ENCODE results near the gene FAM136A. TPM values are rescaled to one million over a fixed set of nuclear protein-coding genes. Genes with fewer than 3 reads are reported as not detected.
"Not testable (repeated sequence)": the region's sequence is repeated elsewhere in the genome, so short reads cannot be mapped to it uniquely, and the experiment has no call there.

Gene FAM136A
- total RNA-seq, 1 donor from 2014 or later, result 89.7 TPM

- Mint-ChIP-seq H3K36me3 (ENCODE audit: low read depth) (peaks cover 26% of the 10 kb centered on the region), H3K27ac (peak overlapping the region; percentile 63)
- intact Hi-C loops (cut with micrococcal nuclease); H3K9me3 Mint-ChIP-seq; H3K4me1 Mint-ChIP-seq; DNase-seq; H3K27me3 Mint-ChIP-seq; H3K4me3 Mint-ChIP-seq: not testable (repeated sequence)
Observed at GRCh38 chr2:70269422-70270302, 32.2 kb downstream of the FAM136A start.

- DNase-seq; H3K9me3 Mint-ChIP-seq; H3K4me3 Mint-ChIP-seq; H3K27me3 Mint-ChIP-seq; intact Hi-C loops (cut with micrococcal nuclease); H3K4me1 Mint-ChIP-seq; H3K27ac Mint-ChIP-seq: not testable (repeated sequence)
- H3K36me3 Mint-ChIP-seq (ENCODE audit: low read depth), result peaks cover 25% of the 10 kb centered on the region
Observed at GRCh38 chr2:70266925-70267324, 34.9 kb downstream of the FAM136A start.

- Mint-ChIP-seq H3K4me1 (peaks cover 27% of the 10 kb centered on the region), H3K27ac (no peak overlapping the region), H3K27me3 (no peaks in the 10 kb centered on the region), H3K36me3 (ENCODE audit: low read depth) (peaks cover 21% of the 10 kb centered on the region), H3K4me3 (no peak overlapping the region), H3K9me3 (no peaks in the 10 kb centered on the region)
- DNase-seq, result no peak
- intact Hi-C loops (cut with micrococcal nuclease), result no loop called here
Observed at GRCh38 chr2:70261501-70261900, 40.4 kb downstream of the FAM136A start.

GRCh38 chr2:70258532-70258875, 43.4 kb downstream of the FAM136A start:
- Mint-ChIP-seq H3K4me3 (peak overlapping the region; percentile 91), H3K27me3 (no peaks in the 10 kb centered on the region), H3K4me1 (peaks cover 27% of the 10 kb centered on the region), H3K9me3 (no peaks in the 10 kb centered on the region), H3K36me3 (ENCODE audit: low read depth) (peaks cover 10% of the 10 kb centered on the region), H3K27ac (no peak overlapping the region)
- intact Hi-C loops (cut with micrococcal nuclease), result loop anchor here (1.0 to 2.0 kb wide), 2 partner anchors 35 to 68 kb away; partner anchors contain the start of genes C2orf42 and SNRPG
- no peak for DNase-seq

- Mint-ChIP-seq H3K9me3 (no peaks in the 10 kb centered on the region), H3K27me3 (no peaks in the 10 kb centered on the region), H3K27ac (no peak overlapping the region), H3K4me3 (peak overlapping the region; percentile 23), H3K36me3 (ENCODE audit: low read depth) (peaks cover 3% of the 10 kb centered on the region), H3K4me1 (peaks cover 18% of the 10 kb centered on the region)
- no peak for DNase-seq
- intact Hi-C loops (cut with micrococcal nuclease), result no loop called here
Observed at GRCh38 chr2:70255637-70256314, 46.1 kb downstream of the FAM136A start.

- Mint-ChIP-seq H3K27me3 (peaks cover 3% of the 10 kb centered on the region), H3K4me1 (peaks cover 16% of the 10 kb centered on the region), H3K27ac (no peak overlapping the region), H3K36me3 (ENCODE audit: low read depth) (peaks cover 7% of the 10 kb centered on the region), H3K9me3 (no peaks in the 10 kb centered on the region), H3K4me3 (no peak overlapping the region)
- no peak for DNase-seq
- intact Hi-C loops (cut with micrococcal nuclease), result no loop called here
Observed at GRCh38 chr2:70250434-70250833, 51.4 kb downstream of the FAM136A start.

- peaks cover 3% of the 10 kb centered on the region for H3K27me3 Mint-ChIP-seq
- intact Hi-C loops (cut with micrococcal nuclease), result loop anchor here (1.0 to 10.0 kb wide), 11 partner anchors 9 to 862 kb away; partner anchors contain the start of genes AAK1, C2orf42, FAM136A and GFPT1
- H3K4me3 Mint-ChIP-seq, result peak within 1 kb of the TSS; percentile 96
- peaks cover 13% of the 10 kb centered on the region for H3K36me3 Mint-ChIP-seq (ENCODE audit: low read depth)
- H3K4me1 Mint-ChIP-seq, result peaks cover 26% of the 10 kb centered on the region
- peak; percentile 99 for DNase-seq
- H3K27ac Mint-ChIP-seq, result peak within 1 kb of the TSS; percentile 99
- H3K9me3 Mint-ChIP-seq, result no peaks in the 10 kb centered on the region
Observed at GRCh38 chr2:70248181-70248847, 53.6 kb downstream of the FAM136A start, which contains the start of gene TIA1. TSS of gene TIA1 (minus strand) at chr2:70248628. CDS start at chr2:70248430, 198 bp downstream.

- intact Hi-C loops (cut with micrococcal nuclease), result loop anchor here (1.0 to 10.0 kb wide), 11 partner anchors 10 to 861 kb away; partner anchors contain the start of genes AAK1, C2orf42, FAM136A and GFPT1
- peaks cover 15% of the 10 kb centered on the region for H3K36me3 Mint-ChIP-seq (ENCODE audit: low read depth)
- H3K4me1 Mint-ChIP-seq, result peaks cover 31% of the 10 kb centered on the region
- peak overlapping the region; percentile 96 for H3K4me3 Mint-ChIP-seq
- peaks cover 3% of the 10 kb centered on the region for H3K27me3 Mint-ChIP-seq
- no peaks in the 10 kb centered on the region for H3K9me3 Mint-ChIP-seq
- H3K27ac Mint-ChIP-seq, result peak overlapping the region; percentile 99
- no peak for DNase-seq
Observed at GRCh38 chr2:70247364-70248180, 54.3 kb downstream of the FAM136A start.

Other genes starting within 250 kb of the FAM136A start
- 443 and 447 TPM in 2 replicates for gene PCBP1, start 214.6 kb downstream of the FAM136A start, total RNA-seq
- 18.5 and 19.6 TPM in 2 replicates for gene C2orf42, start 111.0 kb downstream of the FAM136A start, total RNA-seq
- 104 and 105 TPM in 2 replicates for gene TIA1, start 53.4 kb downstream of the FAM136A start, total RNA-seq
- 12.8 and 16.4 TPM in 2 replicates for gene PCYOX1, start 43.9 kb downstream of the FAM136A start, total RNA-seq
- gene SNRPG, start 8.3 kb downstream of the FAM136A start, total RNA-seq, result 401 and 424 TPM in 2 replicates

Measured in activated CD4-positive, alpha-beta T cell treated with anti-CD3 and anti-CD28 coated beads, Interleukin-2, amount 10 ng/mL, durations not matched to agents 24 days and 14 days (primary cell).